ENCODE results near the gene TBX5. TPM values are rescaled to one million over a fixed set of nuclear protein-coding genes. Genes with fewer than 3 reads are reported as not detected.

TBX5 gene
- total and polyA plus RNA-seq, 2 donors from 2014 or later: not detected

DNA sequence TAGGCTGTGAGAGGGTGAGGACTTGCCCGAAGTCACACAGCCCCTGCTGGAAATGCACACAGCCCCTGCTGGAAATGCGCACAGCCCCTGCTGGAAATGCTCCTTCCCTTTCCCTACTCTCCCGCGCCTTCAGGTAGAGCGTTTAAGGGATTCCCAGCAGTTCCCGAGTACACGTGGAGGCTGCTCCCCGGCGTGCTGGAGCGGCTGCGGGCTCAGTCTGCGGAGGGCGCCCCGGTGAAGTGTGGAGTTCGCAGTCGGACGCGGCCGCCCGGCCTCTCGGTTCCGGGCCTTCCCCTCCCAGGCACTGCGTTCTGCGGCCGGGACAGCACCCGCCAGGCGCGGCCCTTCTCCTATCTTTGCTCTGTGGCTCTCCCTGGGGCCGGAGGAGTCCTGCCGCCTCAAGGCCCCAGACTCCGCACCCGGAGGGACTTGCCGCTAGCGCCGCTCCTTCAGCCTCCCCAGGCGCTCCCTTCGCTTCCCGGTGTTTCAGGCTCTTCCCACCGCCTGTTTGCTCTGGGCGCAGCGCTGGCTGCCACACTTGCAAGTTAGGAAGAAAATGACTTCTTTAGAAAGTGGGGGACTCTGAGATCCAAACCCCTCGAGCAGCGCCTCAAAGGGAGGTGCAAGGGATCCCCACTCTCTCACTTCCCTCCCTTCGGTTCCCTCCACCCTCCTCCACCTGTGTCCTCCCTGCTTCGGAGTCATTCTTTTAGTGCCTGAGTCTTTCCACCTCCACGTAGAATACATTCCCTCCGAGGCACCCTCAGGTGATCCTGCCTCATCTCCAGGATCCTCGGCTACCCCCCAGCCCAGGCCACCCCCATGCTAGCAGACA lies 8.3 kb upstream of the TBX5 start:
- Histone ChIP-seq H3K27me3 (ENCODE audit: control insufficient read depth, insufficient read depth, low read length) (peaks cover 68% of the 10 kb centered on the region), H3K9ac (ENCODE audit: low read length in 3 of 3) (no peak overlapping the region), H3K4me3 (ENCODE audit: low read length in 3 of 3) (no peak overlapping the region), H3K4me1 (ENCODE audit: control insufficient read depth in 2 of 3, insufficient read depth in 2 of 3, low read depth in 1 of 3, low read length in 3 of 3) (no peaks in the 10 kb centered on the region), H3K27ac (ENCODE audit: low read depth in 2 of 2, low read length in 2 of 2) (no peak overlapping the region), H3K36me3 (ENCODE audit: control insufficient read depth in 2 of 3, insufficient read depth in 3 of 3, low read length in 3 of 3) (no peaks in the 10 kb centered on the region), H3K9me3 (ENCODE audit: control insufficient read depth in 2 of 3, insufficient read depth in 1 of 3, low read length in 3 of 3) (no peaks in the 10 kb centered on the region)
- FAIRE-seq (no peak), DNase-seq (no peak)
- intact Hi-C loops (cut with DNase I): no loop called here
- TF ChIP-seq, protein P1, sequence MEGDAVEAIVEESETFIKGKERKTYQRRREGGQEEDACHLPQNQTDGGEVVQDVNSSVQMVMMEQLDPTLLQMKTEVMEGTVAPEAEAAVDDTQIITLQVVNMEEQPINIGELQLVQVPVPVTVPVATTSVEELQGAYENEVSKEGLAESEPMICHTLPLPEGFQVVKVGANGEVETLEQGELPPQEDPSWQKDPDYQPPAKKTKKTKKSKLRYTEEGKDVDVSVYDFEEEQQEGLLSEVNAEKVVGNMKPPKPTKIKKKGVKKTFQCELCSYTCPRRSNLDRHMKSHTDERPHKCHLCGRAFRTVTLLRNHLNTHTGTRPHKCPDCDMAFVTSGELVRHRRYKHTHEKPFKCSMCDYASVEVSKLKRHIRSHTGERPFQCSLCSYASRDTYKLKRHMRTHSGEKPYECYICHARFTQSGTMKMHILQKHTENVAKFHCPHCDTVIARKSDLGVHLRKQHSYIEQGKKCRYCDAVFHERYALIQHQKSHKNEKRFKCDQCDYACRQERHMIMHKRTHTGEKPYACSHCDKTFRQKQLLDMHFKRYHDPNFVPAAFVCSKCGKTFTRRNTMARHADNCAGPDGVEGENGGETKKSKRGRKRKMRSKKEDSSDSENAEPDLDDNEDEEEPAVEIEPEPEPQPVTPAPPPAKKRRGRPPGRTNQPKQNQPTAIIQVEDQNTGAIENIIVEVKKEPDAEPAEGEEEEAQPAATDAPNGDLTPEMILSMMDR (IDR thresholded peaks at IDR 0.05; ENCODE audit: borderline replicate concordance, extremely low read depth, insufficient read depth): no peak

DNA sequence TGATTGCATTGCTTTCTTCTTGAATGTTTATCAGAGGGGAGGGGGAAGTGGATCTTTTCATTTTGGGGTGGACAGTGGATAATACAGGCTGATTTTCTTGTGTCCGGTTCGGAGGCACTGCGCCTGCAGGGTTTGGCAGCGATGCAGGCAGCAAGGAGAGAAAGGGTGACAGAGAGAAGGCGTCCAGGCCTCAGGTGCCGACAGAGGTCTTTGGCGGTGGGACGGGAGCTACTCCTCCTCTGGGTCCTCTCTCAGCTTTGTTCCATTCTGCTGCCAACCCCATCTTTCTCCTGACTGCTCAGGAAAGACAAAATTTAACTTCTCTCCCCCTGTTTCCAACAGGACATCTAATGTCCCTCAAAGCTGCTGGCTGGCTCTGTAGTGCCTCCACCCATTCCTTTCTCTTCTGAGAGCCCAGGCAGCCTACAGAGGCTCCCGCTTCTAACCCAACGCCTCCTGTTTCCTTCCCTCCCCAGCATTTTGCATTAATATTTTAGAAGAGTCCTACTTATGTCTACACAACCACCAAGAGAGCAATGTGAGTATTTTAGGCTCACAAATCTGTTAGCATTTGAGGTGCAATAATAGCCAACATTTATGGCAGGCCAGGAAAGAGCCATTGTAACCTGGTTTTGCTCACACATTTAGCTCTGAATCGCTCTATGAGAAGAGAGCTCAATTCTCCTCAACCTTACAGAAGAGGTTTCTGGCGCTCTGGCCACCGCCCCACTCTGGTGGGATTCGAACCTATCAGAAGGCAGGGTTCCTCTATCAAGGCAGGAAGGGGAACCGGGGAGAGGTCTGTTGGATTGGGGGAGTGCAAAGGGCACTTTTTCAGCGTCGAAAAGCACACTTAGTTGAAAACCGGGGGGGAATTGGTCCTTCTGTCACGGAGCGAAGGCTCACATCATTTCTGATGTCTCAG lies 7.1 kb upstream of the TBX5 start:
- peaks cover 0 to 4% (median 0%) of the 10 kb centered on the region in 3 donors for H3K4me1 ChIP-seq (ENCODE audit: control insufficient read depth in 2 of 3, insufficient read depth in 2 of 3, low read depth in 1 of 3, low read length in 3 of 3)
- TF ChIP-seq, protein P1 (IDR thresholded peaks at IDR 0.05; ENCODE audit: borderline replicate concordance, extremely low read depth, insufficient read depth): no peak
- FAIRE-seq (no peak), DNase-seq (no peak)
- no peak overlapping the region for H3K9ac ChIP-seq (ENCODE audit: low read length in 3 of 3)
- no peaks in the 10 kb centered on the region for H3K9me3 ChIP-seq (ENCODE audit: control insufficient read depth in 2 of 3, insufficient read depth in 1 of 3, low read length in 3 of 3)
- intact Hi-C loops (cut with DNase I): no loop called here
- H3K36me3 ChIP-seq (ENCODE audit: control insufficient read depth in 2 of 3, insufficient read depth in 3 of 3, low read length in 3 of 3): no peaks in the 10 kb centered on the region
- H3K4me3 ChIP-seq (ENCODE audit: low read length in 3 of 3): no peak overlapping the region
- no peak overlapping the region for H3K27ac ChIP-seq (ENCODE audit: low read depth in 2 of 2, low read length in 2 of 2)
- H3K27me3 ChIP-seq (ENCODE audit: control insufficient read depth, insufficient read depth, low read length): peaks cover 71% of the 10 kb centered on the region

DNA sequence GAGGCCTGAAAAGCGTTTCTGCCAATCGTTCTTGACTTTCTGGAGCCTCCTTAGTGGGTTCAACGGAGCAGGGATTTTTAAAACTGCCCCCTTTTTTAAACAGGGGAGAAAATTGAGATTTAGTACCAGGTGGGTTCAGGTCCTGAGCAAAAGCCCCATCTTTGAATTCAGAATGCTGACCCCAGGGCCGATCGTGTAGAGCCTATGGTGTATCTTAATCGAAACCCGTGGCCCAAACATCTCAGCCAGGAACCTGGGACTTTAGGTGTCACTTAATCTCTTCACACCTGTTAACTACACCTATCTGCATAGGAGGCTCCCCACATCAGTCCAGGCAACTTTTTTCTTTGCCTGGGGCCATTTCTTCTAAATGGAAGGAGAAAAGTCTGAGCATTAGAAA lies 6.4 kb upstream of the TBX5 start:
- FAIRE-seq (no peak), DNase-seq (no peak)
- H3K4me3 ChIP-seq (ENCODE audit: low read length in 3 of 3): no peak overlapping the region
- H3K9ac ChIP-seq (ENCODE audit: low read length in 3 of 3): no peak overlapping the region
- TF ChIP-seq, protein P1 (IDR thresholded peaks at IDR 0.05; ENCODE audit: borderline replicate concordance, extremely low read depth, insufficient read depth): no peak
- no peaks in the 10 kb centered on the region for H3K36me3 ChIP-seq (ENCODE audit: control insufficient read depth in 2 of 3, insufficient read depth in 3 of 3, low read length in 3 of 3)
- intact Hi-C loops (cut with DNase I): no loop called here
- H3K9me3 ChIP-seq (ENCODE audit: control insufficient read depth in 2 of 3, insufficient read depth in 1 of 3, low read length in 3 of 3): no peaks in the 10 kb centered on the region
- H3K27me3 ChIP-seq (ENCODE audit: control insufficient read depth, insufficient read depth, low read length): peaks cover 76% of the 10 kb centered on the region
- H3K4me1 ChIP-seq (ENCODE audit: control insufficient read depth in 2 of 3, insufficient read depth in 2 of 3, low read depth in 1 of 3, low read length in 3 of 3): peaks cover 0 to 4% (median 0%) of the 10 kb centered on the region in 3 donors
- H3K27ac ChIP-seq (ENCODE audit: low read depth in 2 of 2, low read length in 2 of 2): no peak overlapping the region
